Omental fat pad (tissue), 4 donors: Measurements from ENCODE around the gene SLC24A4. TPM values are rescaled to one million over a fixed set of nuclear protein-coding genes. Genes with fewer than 3 reads are reported as not detected.

Source experiments
- ATAC-seq: fragments of 150-250 bp; one replicate; pipeline ENCODE4 v1.9.1; 2016; ENCODE audit warnings: mild to moderate bottlenecking, moderate library complexity; ENCODE audit not compliant: low FRiP score
- DNase-seq: peaks from one replicate; pipeline ENCODE4 v3.0.0-alpha.2; 2019; ENCODE audit warnings: low spot score
- CTCF ChIP-seq, 3 donors: fragments of 450-650 bp; IDR thresholded peaks; one replicate each; pipeline ENCODE4 v1.5.1; 2016 to 2017; ENCODE audit warnings: antibody characterized with exemption in 3 of 3, mild to moderate bottlenecking in 3 of 3, moderate library complexity in 2 of 3
- total RNA-seq, 4 donors: library from RNA; depleted of rRNA; stranded (reverse); fragments of >200 nt; gene quantifications; one replicate each; pipeline ENCODE4 v1.1.0, GENCODE V29; 2016

Gene SLC24A4
- total RNA-seq, 4 donors from 2014 or later = 0.48 to 2.2 (median 0.79) TPM

GRCh38 chr14:92328664-92329255, 5.8 kb downstream of the SLC24A4 start:
- DNase-seq = no peak
- TF ChIP-seq CTCF (IDR thresholded peaks at IDR 0.05) = no peak
- ATAC-seq = no peak

- no peak for TF ChIP-seq CTCF (IDR thresholded peaks at IDR 0.05)
- DNase-seq (no peak), ATAC-seq (no peak)
Observed at GRCh38 chr14:92334050-92334449, 11.1 kb downstream of the SLC24A4 start.

GRCh38 chr14:92336363-92336762, 13.4 kb downstream of the SLC24A4 start:
- ATAC-seq = no peak
- DNase-seq = no peak
- no peak for TF ChIP-seq CTCF (IDR thresholded peaks at IDR 0.05)

- TF ChIP-seq CTCF (IDR thresholded peaks at IDR 0.05) = no peak
- no peak for DNase-seq
- no peak for ATAC-seq
Observed at GRCh38 chr14:92339426-92339825, 16.5 kb downstream of the SLC24A4 start.

- DNase-seq (no peak), ATAC-seq (no peak)
- TF ChIP-seq CTCF (IDR thresholded peaks at IDR 0.05) = no peak
Observed at GRCh38 chr14:92340071-92340470, 17.1 kb downstream of the SLC24A4 start.

GRCh38 chr14:92340931-92341330, 18.0 kb downstream of the SLC24A4 start:
- ATAC-seq = no peak
- TF ChIP-seq CTCF (IDR thresholded peaks at IDR 0.05) = no peak
- no peak for DNase-seq

GRCh38 chr14:92341791-92342190, 18.8 kb downstream of the SLC24A4 start:
- no peak for DNase-seq
- no peak for ATAC-seq
- TF ChIP-seq CTCF (IDR thresholded peaks at IDR 0.05) = no peak
